Fibroblast of pulmonary artery (primary cell): ENCODE measurements around the gene TBC1D8.
"Not testable (repeated sequence)": the region's sequence is repeated elsewhere in the genome, so short reads cannot be mapped to it uniquely, and the experiment has no call there.

Source experiments
- DNase-seq: peaks from one replicate; pipeline ENCODE4 v3.0.0-alpha.2; 2010; ENCODE audit warnings: low read depth
- H3K4me3 ChIP-seq: replicated peaks from 2 replicates; pipeline ENCODE4 v1.5.1; 2011; ENCODE audit warnings: low read depth, mild to moderate bottlenecking, control low read depth, low read length, moderate library complexity
- CTCF ChIP-seq: IDR thresholded peaks from 2 replicates; pipeline ENCODE4 v1.5.1; 2011; ENCODE audit warnings: mild to moderate bottlenecking, control low read depth, low read length, inconsistent platforms; ENCODE audit errors: missing control alignments

The TBC1D8 gene

DNA sequence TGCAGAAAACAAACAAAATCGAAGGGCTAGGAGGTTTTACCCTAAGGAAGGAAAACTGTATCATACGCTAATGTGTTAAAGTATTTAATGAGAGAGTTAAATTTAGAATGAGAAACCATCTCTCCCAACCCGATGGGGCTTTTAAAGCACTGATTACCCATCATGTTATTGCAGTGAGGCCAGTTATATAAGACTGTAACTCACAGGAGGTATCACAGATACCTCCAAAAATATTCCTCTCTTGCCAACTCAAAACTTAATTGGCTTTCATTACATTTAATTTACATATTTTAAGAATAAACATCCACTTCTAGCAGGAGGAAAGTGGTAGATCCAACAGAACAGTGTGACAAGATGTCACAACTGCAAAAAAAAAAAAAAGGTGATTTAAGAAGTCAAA lies 92.8 kb downstream of the TBC1D8 start:
- no peak for TF ChIP-seq CTCF
- DNase-seq, result no peak
- no peak overlapping the region for H3K4me3 ChIP-seq

GRCh38 chr2:101057051-101057933 lies 93.9 kb downstream of the TBC1D8 start:
- DNase-seq, result no peak
- no peak overlapping the region for H3K4me3 ChIP-seq
- TF ChIP-seq CTCF, result no peak

DNA sequence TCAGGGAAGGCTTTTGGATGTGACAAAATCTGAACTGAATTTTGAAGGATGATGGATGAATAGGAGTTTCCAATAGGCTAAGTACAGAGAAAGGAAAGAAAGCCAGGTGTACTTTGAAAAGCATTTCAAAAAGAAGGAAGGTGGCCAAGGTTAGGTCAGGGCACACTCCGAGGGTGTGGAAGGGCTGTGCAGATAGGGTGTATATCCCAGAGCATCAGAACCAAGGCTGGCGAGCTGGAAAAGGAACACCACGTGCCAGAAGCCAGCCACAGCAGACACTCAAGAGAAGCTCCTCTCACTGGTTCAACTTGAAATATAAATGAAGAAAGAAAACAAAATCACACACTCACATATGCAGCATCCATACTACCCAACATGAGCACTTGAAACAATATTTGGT lies 98.1 kb downstream of the TBC1D8 start:
- no peak overlapping the region for H3K4me3 ChIP-seq
- no peak for DNase-seq
- no peak for TF ChIP-seq CTCF

DNA sequence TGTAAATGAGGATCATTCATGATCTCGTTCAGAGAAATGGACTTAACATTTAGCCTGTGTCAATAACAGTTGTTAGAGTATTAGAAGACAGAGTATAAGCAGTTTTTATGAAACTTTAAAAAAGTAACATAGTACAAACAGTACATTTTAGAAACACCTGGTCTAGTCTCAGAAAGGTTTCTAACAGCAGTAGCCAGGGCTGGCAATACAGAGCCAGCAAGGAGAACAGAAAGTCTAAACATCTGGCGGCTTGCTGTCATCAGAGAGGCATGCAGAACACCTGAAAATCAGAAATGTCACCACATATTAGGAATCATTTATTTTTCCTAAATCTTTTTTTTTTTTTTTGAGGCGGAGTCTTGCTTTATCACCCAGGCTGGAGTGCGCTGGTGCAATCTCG lies 99.0 kb downstream of the TBC1D8 start:
- TF ChIP-seq CTCF, result no peak
- no peak overlapping the region for H3K4me3 ChIP-seq
- no peak for DNase-seq

GRCh38 chr2:101050886-101051285 lies 100.3 kb downstream of the TBC1D8 start:
- DNase-seq, H3K4me3 ChIP-seq: not testable (repeated sequence)

DNA sequence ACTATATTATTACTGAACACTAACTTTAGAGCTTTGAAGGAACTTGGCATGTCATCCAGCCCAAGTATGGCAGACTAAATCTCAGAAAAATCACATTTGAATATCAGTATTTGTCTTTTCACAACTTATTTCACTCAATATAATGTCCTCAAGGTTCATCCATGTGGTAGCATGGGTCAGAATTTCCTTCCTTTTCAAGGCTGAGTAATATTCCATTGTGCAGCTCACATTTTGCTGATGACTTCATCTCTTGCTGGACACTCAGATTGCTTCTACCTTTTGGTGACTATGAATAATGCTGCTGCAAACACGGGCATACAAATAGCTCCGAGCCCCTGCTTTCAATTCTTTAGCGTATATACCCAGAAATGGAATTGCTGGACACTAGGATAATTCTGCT lies 102.4 kb downstream of the TBC1D8 start:
- DNase-seq, result no peak
- H3K4me3 ChIP-seq, result no peak overlapping the region
- TF ChIP-seq CTCF, result no peak

DNA sequence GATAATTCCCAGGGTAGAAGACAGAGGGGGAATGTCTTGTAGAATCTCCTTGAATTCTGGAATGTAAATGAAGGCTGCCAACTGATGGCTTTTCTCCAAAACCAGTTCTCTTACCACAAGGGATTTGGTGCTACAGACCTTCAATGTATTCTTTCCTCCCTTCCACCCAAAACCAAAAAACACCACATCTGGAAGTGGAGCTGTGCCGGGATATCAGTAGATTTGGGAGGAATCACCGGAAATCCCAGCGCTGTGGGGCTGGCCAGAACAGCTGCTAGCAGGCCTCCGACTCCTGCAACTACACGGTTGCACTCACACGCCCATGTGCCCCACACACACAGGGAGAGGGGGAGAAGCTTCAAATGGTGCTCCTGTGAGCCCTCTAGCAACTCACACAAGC lies 103.4 kb downstream of the TBC1D8 start:
- H3K4me3 ChIP-seq, result no peak overlapping the region
- TF ChIP-seq CTCF, result no peak
- peak; percentile 26 for DNase-seq
